Parathyroid adenoma (tissue), 2 donors: ENCODE data around the gene GPR26.

ENCODE experiments used
- H2AFZ ChIP-seq: fragments of 300-600 bp; sonication (generic); one replicate; pipeline ENCODE4 v1.7.0; 2017; ENCODE audit warnings: antibody characterized with exemption, mild to moderate bottlenecking
- H3K27ac ChIP-seq: fragments of 300-600 bp; sonication (generic); one replicate; pipeline ENCODE4 v1.7.0; 2017
- H3K27me3 ChIP-seq: fragments of 300-600 bp; sonication (generic); one replicate; pipeline ENCODE4 v1.7.0; 2017; ENCODE audit warnings: low read length; ENCODE audit not compliant: control insufficient read depth, insufficient read depth
- H3K36me3 ChIP-seq: fragments of 300-600 bp; sonication (generic); one replicate; pipeline ENCODE4 v1.7.0; 2017; ENCODE audit warnings: low read length; ENCODE audit not compliant: control insufficient read depth, insufficient read depth
- H3K4me1 ChIP-seq: fragments of 300-600 bp; sonication (generic); one replicate; pipeline ENCODE4 v1.7.0; 2017; ENCODE audit warnings: control low read depth
- H3K4me2 ChIP-seq: fragments of 300-600 bp; sonication (generic); one replicate; pipeline ENCODE4 v1.7.0; 2017; ENCODE audit warnings: low read length
- H3K4me3 ChIP-seq: fragments of 300-600 bp; sonication (generic); one replicate; pipeline ENCODE4 v1.7.0; 2017; ENCODE audit warnings: low read depth, low read length
- H3K79me2 ChIP-seq: fragments of 300-600 bp; sonication (generic); one replicate; pipeline ENCODE4 v1.7.0; 2017; ENCODE audit warnings: control low read depth
- H3K9ac ChIP-seq: fragments of 300-600 bp; sonication (generic); one replicate; pipeline ENCODE4 v1.7.0; 2017; ENCODE audit warnings: mild to moderate bottlenecking
- H3K9me3 ChIP-seq: fragments of 300-600 bp; sonication (generic); one replicate; pipeline ENCODE4 v1.7.0; 2017; ENCODE audit warnings: low read length; ENCODE audit not compliant: control insufficient read depth
- TF ChIP-seq, protein P1 (sequence below): fragments of 300-600 bp; sonication (generic); IDR thresholded peaks from one replicate; pipeline ENCODE4 v1.7.0; 2017; ENCODE audit warnings: antibody characterized with exemption, mild to moderate bottlenecking
- donor health status: primary hyperparathyroidism.

Gene GPR26

DNA sequence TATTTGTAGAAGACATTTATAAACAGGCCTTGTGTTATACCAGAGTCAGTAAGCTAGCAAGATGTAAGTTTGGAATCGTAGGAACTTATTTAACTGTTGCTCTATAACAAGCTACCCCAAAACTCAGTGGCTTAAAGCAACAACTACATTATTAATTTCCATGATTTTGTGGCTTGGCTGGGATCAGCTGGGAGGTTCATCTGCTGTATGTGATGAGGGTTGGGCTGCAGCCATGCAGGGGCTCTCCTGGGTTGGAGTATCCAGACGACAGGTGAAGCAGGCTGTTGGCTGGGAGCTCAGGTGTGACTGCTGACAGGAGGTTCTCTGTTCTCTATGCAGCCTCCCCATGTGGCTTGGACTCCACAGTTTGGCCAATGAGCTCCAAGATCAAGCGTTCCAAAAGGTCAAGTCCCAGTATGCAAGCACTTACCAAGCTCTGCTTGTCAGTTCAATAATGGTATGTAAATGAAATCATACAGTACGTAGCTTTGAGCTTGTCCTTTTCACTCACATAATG lies 52.4 kb downstream of the GPR26 start:
- Histone ChIP-seq H2AFZ (no peak overlapping the region), H3K9ac (no peak overlapping the region), H3K4me1 (no peaks in the 10 kb centered on the region), H3K27ac (no peak overlapping the region), H3K27me3 (no peaks in the 10 kb centered on the region), H3K79me2 (no peaks in the 10 kb centered on the region), H3K4me3 (no peak overlapping the region), H3K36me3 (no peaks in the 10 kb centered on the region), H3K4me2 (no peak overlapping the region), H3K9me3 (no peaks in the 10 kb centered on the region)
- TF ChIP-seq, protein P1, sequence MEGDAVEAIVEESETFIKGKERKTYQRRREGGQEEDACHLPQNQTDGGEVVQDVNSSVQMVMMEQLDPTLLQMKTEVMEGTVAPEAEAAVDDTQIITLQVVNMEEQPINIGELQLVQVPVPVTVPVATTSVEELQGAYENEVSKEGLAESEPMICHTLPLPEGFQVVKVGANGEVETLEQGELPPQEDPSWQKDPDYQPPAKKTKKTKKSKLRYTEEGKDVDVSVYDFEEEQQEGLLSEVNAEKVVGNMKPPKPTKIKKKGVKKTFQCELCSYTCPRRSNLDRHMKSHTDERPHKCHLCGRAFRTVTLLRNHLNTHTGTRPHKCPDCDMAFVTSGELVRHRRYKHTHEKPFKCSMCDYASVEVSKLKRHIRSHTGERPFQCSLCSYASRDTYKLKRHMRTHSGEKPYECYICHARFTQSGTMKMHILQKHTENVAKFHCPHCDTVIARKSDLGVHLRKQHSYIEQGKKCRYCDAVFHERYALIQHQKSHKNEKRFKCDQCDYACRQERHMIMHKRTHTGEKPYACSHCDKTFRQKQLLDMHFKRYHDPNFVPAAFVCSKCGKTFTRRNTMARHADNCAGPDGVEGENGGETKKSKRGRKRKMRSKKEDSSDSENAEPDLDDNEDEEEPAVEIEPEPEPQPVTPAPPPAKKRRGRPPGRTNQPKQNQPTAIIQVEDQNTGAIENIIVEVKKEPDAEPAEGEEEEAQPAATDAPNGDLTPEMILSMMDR = no peak

DNA sequence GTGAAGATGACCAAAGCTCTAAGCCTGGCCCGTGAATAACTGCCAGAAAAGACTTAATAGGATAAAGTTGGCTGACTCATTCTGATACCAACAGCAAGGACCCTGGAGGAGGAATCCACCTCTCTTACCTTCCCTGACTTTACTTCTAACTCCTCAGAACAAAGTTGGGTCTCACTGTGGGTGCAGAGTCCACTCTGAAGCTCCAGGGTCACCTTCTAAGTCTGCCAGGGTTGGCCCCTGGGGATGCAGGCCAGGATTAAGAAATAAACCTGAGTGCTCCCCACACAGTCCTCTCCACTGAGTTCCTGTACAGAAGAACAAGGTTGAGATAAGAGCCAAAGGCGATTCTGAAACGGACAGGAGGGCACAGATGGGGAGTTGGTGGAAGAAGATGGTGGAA lies 54.4 kb downstream of the GPR26 start:
- H3K9me3 ChIP-seq = no peaks in the 10 kb centered on the region
- no peak overlapping the region for H2AFZ ChIP-seq
- H3K36me3 ChIP-seq = no peaks in the 10 kb centered on the region
- H3K27ac ChIP-seq = no peak overlapping the region
- TF ChIP-seq, protein P1 = no peak
- H3K79me2 ChIP-seq = no peaks in the 10 kb centered on the region
- H3K4me2 ChIP-seq = no peak overlapping the region
- no peak overlapping the region for H3K9ac ChIP-seq
- no peaks in the 10 kb centered on the region for H3K4me1 ChIP-seq
- H3K4me3 ChIP-seq = no peak overlapping the region
- H3K27me3 ChIP-seq = no peaks in the 10 kb centered on the region

DNA sequence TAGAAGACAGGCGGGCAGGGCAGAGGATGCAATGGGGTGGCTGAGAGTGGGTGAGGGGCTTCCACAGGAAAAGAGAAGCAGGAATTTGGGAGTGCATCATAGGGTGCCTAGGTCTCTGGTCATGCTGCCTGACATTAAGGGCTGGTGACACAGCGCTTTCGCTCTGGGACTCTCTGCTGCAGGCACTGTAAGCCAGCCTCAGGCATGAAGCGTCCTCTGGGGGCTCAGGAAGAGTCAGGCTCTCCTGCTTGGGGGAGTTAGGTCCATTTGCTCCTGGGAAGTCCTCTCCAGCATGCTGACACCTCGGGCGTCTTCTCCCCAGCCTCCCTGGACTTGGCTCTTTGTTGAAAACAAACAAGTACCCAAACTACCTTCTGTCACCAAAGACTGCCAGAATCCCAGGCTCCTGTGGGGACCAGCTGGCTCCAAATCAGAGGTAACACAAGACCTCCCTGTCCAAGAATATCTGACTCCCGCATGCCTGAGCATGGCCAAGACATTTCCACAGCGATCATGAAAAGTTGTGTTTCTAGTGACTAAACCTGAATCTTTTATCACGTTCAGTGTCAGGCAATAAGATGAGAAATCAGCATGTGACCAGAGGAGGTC lies 55.4 kb downstream of the GPR26 start:
- Histone ChIP-seq H3K9ac (no peak overlapping the region), H3K4me2 (no peak overlapping the region), H3K27ac (no peak overlapping the region), H3K27me3 (no peaks in the 10 kb centered on the region), H3K4me1 (no peaks in the 10 kb centered on the region), H3K79me2 (no peaks in the 10 kb centered on the region), H3K36me3 (no peaks in the 10 kb centered on the region), H3K9me3 (no peaks in the 10 kb centered on the region), H2AFZ (no peak overlapping the region), H3K4me3 (no peak overlapping the region)
- TF ChIP-seq, protein P1 = no peak

DNA sequence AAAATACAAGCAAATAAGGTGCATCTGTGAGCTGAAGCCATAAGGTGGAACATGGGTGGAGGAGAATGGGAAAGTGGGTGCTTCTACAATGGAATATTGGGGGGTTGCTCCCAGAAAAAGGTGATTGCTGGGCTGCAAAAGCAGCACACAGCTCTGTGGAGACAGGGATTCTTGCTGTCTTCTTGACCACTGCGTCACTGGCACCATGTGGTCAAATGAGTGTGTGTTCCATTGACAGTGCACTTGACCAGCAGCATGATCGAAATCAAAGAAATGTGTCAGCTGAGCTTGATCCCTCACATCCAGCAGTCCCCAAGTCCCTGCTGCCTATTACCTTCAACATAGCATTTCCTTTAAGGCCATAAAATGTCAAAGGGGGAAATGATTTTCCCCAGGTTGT lies 56.2 kb downstream of the GPR26 start:
- TF ChIP-seq, protein P1 = no peak
- Histone ChIP-seq H3K27ac (no peak overlapping the region), H3K79me2 (no peaks in the 10 kb centered on the region), H3K4me1 (no peaks in the 10 kb centered on the region), H2AFZ (no peak overlapping the region), H3K4me2 (no peak overlapping the region), H3K9ac (no peak overlapping the region), H3K4me3 (no peak overlapping the region), H3K27me3 (no peaks in the 10 kb centered on the region), H3K36me3 (no peaks in the 10 kb centered on the region), H3K9me3 (no peaks in the 10 kb centered on the region)

DNA sequence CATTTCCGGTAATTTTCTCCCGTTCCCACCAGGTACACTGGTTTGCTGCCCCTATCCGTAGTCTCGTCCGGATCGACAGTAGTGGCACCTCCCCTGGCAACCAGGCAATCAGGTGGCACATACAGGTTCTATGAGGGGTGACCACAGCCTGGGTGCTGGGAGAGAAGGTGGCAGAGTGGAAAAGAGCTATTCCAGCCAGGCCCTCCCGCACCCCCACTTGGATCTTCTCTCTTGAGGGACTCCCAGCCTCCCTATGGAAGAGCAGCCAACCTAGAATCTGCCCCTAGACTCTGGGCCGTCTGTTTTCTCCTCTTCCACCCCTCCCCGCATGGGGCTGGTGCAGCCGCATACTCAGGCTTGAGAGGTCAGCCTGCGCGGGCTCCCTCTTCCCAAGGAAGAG lies 58.6 kb downstream of the GPR26 start:
- Histone ChIP-seq H3K36me3 (no peaks in the 10 kb centered on the region), H3K4me1 (no peaks in the 10 kb centered on the region), H2AFZ (no peak overlapping the region), H3K4me2 (no peak overlapping the region), H3K4me3 (no peak overlapping the region), H3K9me3 (no peaks in the 10 kb centered on the region), H3K79me2 (no peaks in the 10 kb centered on the region), H3K27ac (no peak overlapping the region), H3K27me3 (no peaks in the 10 kb centered on the region), H3K9ac (no peak overlapping the region)
- TF ChIP-seq, protein P1 = no peak
